Activated naive CD4-positive, alpha-beta T cell treated with anti-CD3 and anti-CD28 coated beads, Interleukin-2, amount 10 ng/mL, durations not matched to agents 7 days and 5 days (primary cell): ENCODE data around the gene CALML3.

Experiments used
- CTCF ChIA-PET: fragments of 350-600 bp; sonication (Branson Sonifier 250); formaldehyde crosslinking; loops from one replicate; lab custom pipeline; 2021; ENCODE audit warnings: antibody characterized with exemption; lab: Charles Lee
- DNase-seq: peaks from one replicate; pipeline ENCODE4 v3.0.0-alpha.2; 2020
- H3K27ac Mint-ChIP-seq: one replicate; pipeline ENCODE4 v1.8.0; 2021; ENCODE audit warnings: mild to moderate bottlenecking, moderate library complexity, mixed read lengths
- H3K27me3 Mint-ChIP-seq: one replicate; pipeline ENCODE4 v1.8.0; 2021; ENCODE audit warnings: mild to moderate bottlenecking, mixed read lengths
- H3K36me3 Mint-ChIP-seq: one replicate; pipeline ENCODE4 v1.8.0; 2021; ENCODE audit warnings: mixed read lengths
- H3K4me1 Mint-ChIP-seq: one replicate; pipeline ENCODE4 v1.8.0; 2021; ENCODE audit warnings: mixed read lengths
- H3K4me3 Mint-ChIP-seq: one replicate; pipeline ENCODE4 v1.8.0; 2021; ENCODE audit warnings: mild to moderate bottlenecking, moderate library complexity, mixed read lengths
- H3K9me3 Mint-ChIP-seq: one replicate; pipeline ENCODE4 v1.8.0; 2021; ENCODE audit warnings: mixed read lengths

CALML3 gene

GRCh38 chr10:5544216-5544805 is 19.6 kb downstream of the CALML3 start:
- CTCF ChIA-PET: no interaction called here
- no peak overlapping the region for H3K27ac Mint-ChIP-seq
- no peaks in the 10 kb centered on the region for H3K36me3 Mint-ChIP-seq
- peaks cover 2% of the 10 kb centered on the region for H3K4me1 Mint-ChIP-seq
- peaks cover 23% of the 10 kb centered on the region for H3K27me3 Mint-ChIP-seq
- H3K9me3 Mint-ChIP-seq: peaks cover 4% of the 10 kb centered on the region
- no peak overlapping the region for H3K4me3 Mint-ChIP-seq
- DNase-seq: no peak

DNA sequence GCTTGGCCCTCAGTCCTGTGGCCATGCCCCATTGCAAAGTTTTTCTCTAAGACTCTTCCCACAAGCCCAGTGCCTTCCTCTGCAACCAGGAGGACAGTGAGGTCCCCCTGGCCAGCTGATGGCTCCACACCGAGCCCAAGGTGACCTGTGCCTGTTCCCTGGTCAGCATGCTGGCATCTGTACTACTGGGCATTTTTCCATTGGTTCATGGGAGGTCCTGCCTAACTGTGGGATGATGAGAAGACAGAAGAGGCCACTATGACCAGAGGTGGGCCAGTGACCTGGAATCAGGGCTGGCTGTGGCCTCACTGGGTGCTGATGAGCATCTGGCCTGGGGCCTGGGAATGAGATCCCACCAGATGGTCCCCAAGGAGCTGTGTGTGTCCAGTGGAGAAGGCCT is 20.2 kb downstream of the CALML3 start:
- no peaks in the 10 kb centered on the region for H3K36me3 Mint-ChIP-seq
- H3K27me3 Mint-ChIP-seq: peaks cover 23% of the 10 kb centered on the region
- no peak overlapping the region for H3K27ac Mint-ChIP-seq
- CTCF ChIA-PET: no interaction called here
- peaks cover 2% of the 10 kb centered on the region for H3K9me3 Mint-ChIP-seq
- no peaks in the 10 kb centered on the region for H3K4me1 Mint-ChIP-seq
- DNase-seq: no peak
- no peak overlapping the region for H3K4me3 Mint-ChIP-seq

DNA sequence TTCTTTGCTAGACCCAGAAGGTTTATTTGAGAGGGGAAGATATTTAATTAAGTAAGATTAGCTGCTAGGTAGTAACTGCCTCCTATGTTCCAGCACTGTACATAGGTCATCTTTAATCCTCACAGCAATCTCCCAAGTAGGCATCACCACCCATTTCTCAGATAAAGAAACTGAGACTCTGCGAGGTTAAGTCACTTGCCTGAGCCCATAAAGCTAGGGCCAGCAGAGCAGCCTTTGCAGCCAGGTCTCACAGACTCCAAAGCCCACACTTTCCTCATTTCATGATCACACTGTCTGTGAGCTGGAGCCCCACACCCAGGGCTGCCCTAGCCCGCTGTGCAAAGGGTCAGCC is 20.6 kb downstream of the CALML3 start:
- H3K36me3 Mint-ChIP-seq: no peaks in the 10 kb centered on the region
- peaks cover 2% of the 10 kb centered on the region for H3K9me3 Mint-ChIP-seq
- CTCF ChIA-PET: no interaction called here
- peaks cover 23% of the 10 kb centered on the region for H3K27me3 Mint-ChIP-seq
- no peak for DNase-seq
- peaks cover 1% of the 10 kb centered on the region for H3K4me1 Mint-ChIP-seq
- no peak overlapping the region for H3K27ac Mint-ChIP-seq
- H3K4me3 Mint-ChIP-seq: no peak overlapping the region

- no peak for DNase-seq
- CTCF ChIA-PET: interaction anchor here (4.3 kb wide), 1 partner anchor 77 kb away, joined by 17 read pairs; no protein-coding TSS in a partner anchor
- Mint-ChIP-seq H3K36me3 (no peaks in the 10 kb centered on the region), H3K27ac (no peak overlapping the region), H3K4me3 (no peak overlapping the region), H3K27me3 (peaks cover 18% of the 10 kb centered on the region), H3K4me1 (peaks cover 7% of the 10 kb centered on the region), H3K9me3 (peaks cover 2% of the 10 kb centered on the region)
These were observed 21.3 kb downstream of the CALML3 start for GRCh38 chr10:5545778-5546710.

DNA sequence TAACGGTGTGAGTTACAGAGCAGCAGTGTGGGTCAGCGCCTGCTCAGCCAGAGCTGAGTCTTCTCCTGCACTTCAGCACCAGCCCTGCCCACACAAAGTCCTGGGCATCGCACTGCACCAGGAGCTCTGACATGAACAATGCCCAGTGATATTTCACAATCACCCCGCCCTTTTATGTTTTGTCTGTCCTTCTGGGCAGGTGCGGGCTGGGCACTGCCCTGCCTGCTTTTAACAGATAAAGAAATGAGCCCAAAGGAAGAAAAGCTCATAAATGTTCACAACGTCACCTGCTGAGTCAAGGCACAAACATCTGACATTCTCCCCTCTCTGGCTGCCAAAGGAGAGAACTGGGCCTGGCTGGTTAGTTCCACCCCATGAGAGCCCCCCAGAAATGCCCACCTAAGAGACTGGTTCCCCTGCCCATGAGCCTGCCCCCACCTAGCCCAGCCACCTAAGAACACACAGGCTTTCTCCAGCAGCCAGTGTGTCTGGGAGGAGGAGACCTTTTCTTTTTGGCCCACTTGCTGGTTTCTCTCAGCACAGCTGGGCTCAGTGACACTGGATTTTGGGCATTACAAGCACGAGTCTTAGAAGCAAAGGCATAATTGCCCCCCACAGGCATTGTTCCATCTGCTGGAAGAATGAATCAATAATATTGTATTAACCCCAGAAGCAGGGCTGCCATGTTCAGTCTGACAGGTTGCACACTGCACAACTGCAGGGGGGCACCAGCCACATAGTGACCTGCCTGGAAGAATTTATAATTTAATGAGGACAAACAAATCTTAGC is 22.3 kb downstream of the CALML3 start:
- H3K27me3 Mint-ChIP-seq: peaks cover 21% of the 10 kb centered on the region

GRCh38 chr10:5547681-5547930 is 22.8 kb downstream of the CALML3 start:
- Mint-ChIP-seq H3K27me3 (peaks cover 27% of the 10 kb centered on the region), H3K9me3 (no peaks in the 10 kb centered on the region), H3K27ac (no peak overlapping the region), H3K4me1 (peaks cover 21% of the 10 kb centered on the region), H3K36me3 (no peaks in the 10 kb centered on the region), H3K4me3 (no peak overlapping the region)
- no peak for DNase-seq
- CTCF ChIA-PET: interaction anchor here (0.9 to 4.3 kb wide), 2 partner anchors 76 to 698 kb away, joined by 3 to 17 read pairs; no protein-coding TSS in a partner anchor

More for the DNA sequence above, 22.3 kb downstream of the CALML3 start:
- H3K4me1 Mint-ChIP-seq: peaks cover 16% of the 10 kb centered on the region
- CTCF ChIA-PET: interaction anchor here (0.9 to 4.3 kb wide), 2 partner anchors 76 to 698 kb away, joined by 3 to 17 read pairs; no protein-coding TSS in a partner anchor
- DNase-seq: no peak
- H3K4me3 Mint-ChIP-seq: no peak overlapping the region
- H3K27ac Mint-ChIP-seq: no peak overlapping the region
- H3K36me3 Mint-ChIP-seq: no peaks in the 10 kb centered on the region
- no peaks in the 10 kb centered on the region for H3K9me3 Mint-ChIP-seq

GRCh38 chr10:5547931-5548660 is 23.3 kb downstream of the CALML3 start:
- no peaks in the 10 kb centered on the region for H3K9me3 Mint-ChIP-seq
- peaks cover 26% of the 10 kb centered on the region for H3K4me1 Mint-ChIP-seq
- H3K4me3 Mint-ChIP-seq: no peak overlapping the region
- H3K36me3 Mint-ChIP-seq: no peaks in the 10 kb centered on the region
- CTCF ChIA-PET: interaction anchor here (0.9 to 4.3 kb wide), 3 partner anchors 75 to 699 kb away, joined by 3 to 17 read pairs (median 4); no protein-coding TSS in a partner anchor
- no peak for DNase-seq
- peaks cover 27% of the 10 kb centered on the region for H3K27me3 Mint-ChIP-seq
- H3K27ac Mint-ChIP-seq: no peak overlapping the region

- DNase-seq: no peak
- no peak overlapping the region for H3K4me3 Mint-ChIP-seq
- H3K27me3 Mint-ChIP-seq: peaks cover 28% of the 10 kb centered on the region
- no peaks in the 10 kb centered on the region for H3K36me3 Mint-ChIP-seq
- H3K9me3 Mint-ChIP-seq: no peaks in the 10 kb centered on the region
- peaks cover 29% of the 10 kb centered on the region for H3K4me1 Mint-ChIP-seq
- CTCF ChIA-PET: interaction anchor here (1.0 to 4.3 kb wide), 6 partner anchors 11 to 108 kb away, joined by 3 to 17 read pairs (median 4); no protein-coding TSS in a partner anchor
- H3K27ac Mint-ChIP-seq: no peak overlapping the region
These were observed 24.9 kb downstream of the CALML3 start for GRCh38 chr10:5549462-5550249.

- Mint-ChIP-seq H3K4me1 (peaks cover 29% of the 10 kb centered on the region), H3K9me3 (no peaks in the 10 kb centered on the region), H3K27me3 (peaks cover 28% of the 10 kb centered on the region), H3K27ac (no peak overlapping the region), H3K4me3 (no peak overlapping the region), H3K36me3 (no peaks in the 10 kb centered on the region)
- no peak for DNase-seq
- CTCF ChIA-PET: interaction anchor here (1.0 to 4.3 kb wide), 5 partner anchors 11 to 108 kb away, joined by 3 to 17 read pairs (median 4); no protein-coding TSS in a partner anchor
These were observed 25.4 kb downstream of the CALML3 start for GRCh38 chr10:5550250-5550545.

- no peak overlapping the region for H3K4me3 Mint-ChIP-seq
- no peaks in the 10 kb centered on the region for H3K9me3 Mint-ChIP-seq
- CTCF ChIA-PET: interaction anchor here (1.5 to 4.3 kb wide), 4 partner anchors 12 to 79 kb away, joined by 4 to 17 read pairs (median 8); no protein-coding TSS in a partner anchor
- peaks cover 30% of the 10 kb centered on the region for H3K27me3 Mint-ChIP-seq
- peaks cover 29% of the 10 kb centered on the region for H3K4me1 Mint-ChIP-seq
- H3K36me3 Mint-ChIP-seq: no peaks in the 10 kb centered on the region
- H3K27ac Mint-ChIP-seq: no peak overlapping the region
- no peak for DNase-seq
These were observed 26.1 kb downstream of the CALML3 start for GRCh38 chr10:5550621-5551530.

GRCh38 chr10:5551531-5552375 is 27.0 kb downstream of the CALML3 start:
- peak; percentile 46 for DNase-seq
- CTCF ChIA-PET: interaction anchor here (1.5 to 3.6 kb wide), 2 partner anchors 38 to 71 kb away, joined by 4 to 13 read pairs; no protein-coding TSS in a partner anchor
- Mint-ChIP-seq H3K4me3 (no peak overlapping the region), H3K27me3 (peaks cover 28% of the 10 kb centered on the region), H3K36me3 (no peaks in the 10 kb centered on the region), H3K27ac (peak overlapping the region; percentile 63), H3K9me3 (no peaks in the 10 kb centered on the region), H3K4me1 (peaks cover 29% of the 10 kb centered on the region)
